HG02938 (cell line): ENCODE results near the gene GRID1.

Experiments
- ATAC-seq: cut with Tn5 transposase; IDR thresholded peaks from one replicate; pipeline ENCODE4 v1.9.1; 2021; ENCODE audit warnings: mild to moderate bottlenecking, moderate library complexity; ENCODE audit not compliant: unreplicated experiment

GRID1 gene

DNA sequence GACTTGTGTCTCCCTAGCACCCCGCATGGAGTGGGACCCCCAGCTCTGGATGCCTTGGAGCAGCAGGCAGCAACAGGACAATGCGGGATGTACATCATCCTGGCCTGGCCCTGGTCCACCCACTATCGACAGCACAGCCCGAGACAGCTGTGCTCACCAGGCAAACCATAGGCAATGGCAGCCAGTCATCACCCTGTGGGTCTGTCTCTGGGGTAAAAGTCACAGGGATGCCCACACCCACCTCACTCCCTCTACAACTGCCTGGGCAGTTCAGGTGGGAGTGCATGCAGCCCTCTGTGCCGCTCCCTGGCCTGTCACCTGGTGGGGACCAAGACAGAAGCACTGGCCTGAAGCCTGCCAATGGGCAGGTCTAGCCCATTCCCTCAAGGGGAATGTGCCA lies 147.8 kb downstream of the GRID1 start:
- no peak for ATAC-seq

DNA sequence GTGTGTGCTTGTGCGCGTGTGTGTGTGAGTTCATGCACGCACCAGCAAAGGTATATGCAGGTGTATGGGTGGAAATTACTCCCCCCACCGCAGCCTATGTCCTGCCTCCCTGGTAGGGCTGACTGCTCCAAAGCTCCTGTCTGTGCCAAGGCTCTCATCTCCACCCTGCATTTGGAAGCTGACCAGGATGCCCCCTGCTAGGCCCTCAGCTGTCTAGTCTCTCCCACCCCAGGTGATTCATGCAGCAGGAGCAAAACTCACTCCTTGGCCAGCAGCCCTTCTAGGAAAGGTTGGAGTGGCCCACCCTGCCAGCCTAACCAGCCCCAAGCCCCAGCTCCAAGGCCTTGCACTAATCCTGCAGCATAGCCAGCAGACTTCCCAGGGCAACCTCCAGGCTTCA lies 148.4 kb downstream of the GRID1 start:
- no peak for ATAC-seq

DNA sequence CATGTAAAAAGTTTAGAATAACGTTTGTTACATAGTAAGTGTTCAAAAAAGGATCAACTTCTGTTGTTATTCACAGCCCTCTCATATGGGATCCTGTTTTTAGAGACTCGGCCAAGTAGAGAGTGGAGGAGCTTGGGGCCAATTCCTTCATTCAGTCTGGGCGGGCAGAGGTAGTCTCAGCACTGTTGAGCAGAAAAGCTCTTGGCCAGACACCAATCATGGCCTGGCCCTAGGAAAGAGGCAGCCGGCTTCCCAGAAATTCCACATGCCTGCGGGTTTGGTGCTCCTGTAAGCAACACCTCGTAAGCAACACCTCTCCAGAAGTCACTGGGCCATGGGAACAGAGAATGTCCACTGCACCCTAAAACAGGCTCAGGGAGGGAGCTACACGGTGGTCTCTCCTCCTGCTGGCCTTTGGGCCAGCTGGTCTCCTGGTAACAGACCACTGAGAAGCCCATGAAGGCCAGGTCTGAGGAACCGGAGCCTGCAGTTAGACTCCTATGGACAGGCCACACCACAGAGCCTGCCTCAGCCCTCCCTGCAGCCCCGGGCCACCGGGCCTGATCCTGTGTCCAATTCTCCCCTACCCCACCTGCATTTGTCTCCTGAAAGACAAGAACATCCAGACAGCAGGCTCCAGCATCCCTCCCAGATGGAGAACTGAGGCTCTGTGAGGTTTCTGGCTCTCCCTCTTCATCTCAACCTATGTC lies 149.1 kb downstream of the GRID1 start:
- no peak for ATAC-seq

DNA sequence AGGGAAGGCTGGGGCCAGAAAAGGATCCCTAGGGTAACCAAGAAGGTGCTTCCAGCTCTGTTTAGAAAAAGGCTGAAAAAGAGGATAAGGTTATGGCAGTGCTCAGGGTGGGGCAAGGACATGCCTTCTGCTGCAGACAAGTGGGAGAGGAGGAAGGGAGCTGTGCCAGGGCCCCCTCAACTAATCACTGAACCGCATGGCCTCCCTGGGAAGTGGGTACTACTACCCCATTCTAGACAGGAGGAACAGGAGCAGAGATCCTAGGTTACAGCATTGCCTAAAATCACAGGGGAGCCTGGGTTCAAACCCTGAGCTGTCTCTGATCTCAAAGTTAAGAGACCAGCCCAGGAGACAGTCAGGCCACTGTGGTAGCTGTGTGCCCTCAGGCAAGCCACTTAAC lies 149.7 kb downstream of the GRID1 start:
- no peak for ATAC-seq

DNA sequence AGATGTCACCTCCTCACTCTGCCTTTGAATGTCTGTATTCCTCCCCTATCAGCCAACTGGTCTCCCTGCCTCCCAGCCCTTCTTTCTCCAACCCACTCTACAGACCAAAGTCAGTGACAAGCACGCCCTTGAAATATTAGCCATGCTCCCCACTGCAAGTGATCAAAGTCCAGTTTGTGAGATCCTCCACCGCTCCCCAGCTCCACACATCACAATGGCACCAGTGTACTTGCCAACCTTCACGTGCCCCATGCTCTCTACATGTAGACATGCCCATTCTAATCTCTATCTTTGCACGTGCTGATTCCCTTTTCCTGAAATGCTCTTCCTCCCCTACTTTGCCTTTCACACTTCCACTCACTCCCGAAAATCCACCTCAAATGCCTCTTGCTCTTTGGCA lies 150.9 kb downstream of the GRID1 start:
- no peak for ATAC-seq

DNA sequence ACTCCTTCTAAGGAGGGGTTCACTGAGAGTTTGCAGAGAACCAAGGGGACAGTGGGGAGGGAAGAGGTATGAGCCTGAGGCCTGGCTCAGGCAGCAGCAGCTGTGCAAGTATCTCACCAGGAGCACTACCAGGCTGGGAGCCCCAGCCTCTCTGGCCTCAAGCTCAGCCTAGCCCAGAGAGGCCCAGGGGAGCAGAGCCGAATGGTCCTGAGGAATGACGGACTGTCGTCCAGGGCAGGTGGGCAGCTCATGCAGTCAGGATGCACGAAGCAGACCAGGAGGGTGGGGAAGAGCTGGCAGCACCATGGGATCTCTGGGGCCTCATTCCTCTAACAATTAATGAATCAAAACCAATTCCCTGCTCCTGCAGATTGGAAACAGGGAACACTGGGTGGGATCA lies 151.5 kb downstream of the GRID1 start:
- ATAC-seq: no peak

DNA sequence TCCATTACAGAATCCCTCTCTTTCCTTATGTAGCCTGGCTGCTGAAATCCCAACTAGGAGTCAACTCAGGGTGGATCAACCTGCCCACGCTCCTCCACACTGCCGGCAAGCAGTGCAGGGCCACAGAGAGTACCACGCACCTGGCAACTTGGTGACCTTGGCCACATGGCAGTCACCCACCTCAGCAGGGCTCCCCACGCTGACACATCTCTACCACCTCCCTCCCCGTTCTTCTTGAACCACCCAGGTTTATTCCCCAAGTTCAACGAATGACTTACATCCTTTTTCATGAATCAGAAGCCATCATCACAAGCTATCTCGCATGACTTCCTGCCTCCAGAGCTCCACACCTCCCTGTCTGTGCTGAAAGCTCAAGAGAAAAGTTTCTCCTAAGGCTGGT lies 153.4 kb downstream of the GRID1 start:
- no peak for ATAC-seq

DNA sequence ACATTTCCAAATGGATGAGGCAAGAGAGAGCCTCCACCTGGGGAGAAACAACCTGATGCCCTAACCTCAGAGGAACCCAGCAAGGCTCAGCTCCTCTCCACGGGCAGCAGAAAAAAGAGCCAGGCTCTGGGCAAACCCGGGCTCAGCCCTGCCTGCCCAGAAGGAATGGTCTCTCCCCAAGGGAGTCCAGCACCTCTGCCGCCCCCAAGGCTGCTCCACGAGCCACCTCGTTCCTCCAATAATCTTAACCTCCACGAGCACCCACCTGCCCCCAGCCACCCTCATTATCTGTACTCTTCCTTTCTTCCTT lies 154.2 kb downstream of the GRID1 start:
- ATAC-seq: no peak

DNA sequence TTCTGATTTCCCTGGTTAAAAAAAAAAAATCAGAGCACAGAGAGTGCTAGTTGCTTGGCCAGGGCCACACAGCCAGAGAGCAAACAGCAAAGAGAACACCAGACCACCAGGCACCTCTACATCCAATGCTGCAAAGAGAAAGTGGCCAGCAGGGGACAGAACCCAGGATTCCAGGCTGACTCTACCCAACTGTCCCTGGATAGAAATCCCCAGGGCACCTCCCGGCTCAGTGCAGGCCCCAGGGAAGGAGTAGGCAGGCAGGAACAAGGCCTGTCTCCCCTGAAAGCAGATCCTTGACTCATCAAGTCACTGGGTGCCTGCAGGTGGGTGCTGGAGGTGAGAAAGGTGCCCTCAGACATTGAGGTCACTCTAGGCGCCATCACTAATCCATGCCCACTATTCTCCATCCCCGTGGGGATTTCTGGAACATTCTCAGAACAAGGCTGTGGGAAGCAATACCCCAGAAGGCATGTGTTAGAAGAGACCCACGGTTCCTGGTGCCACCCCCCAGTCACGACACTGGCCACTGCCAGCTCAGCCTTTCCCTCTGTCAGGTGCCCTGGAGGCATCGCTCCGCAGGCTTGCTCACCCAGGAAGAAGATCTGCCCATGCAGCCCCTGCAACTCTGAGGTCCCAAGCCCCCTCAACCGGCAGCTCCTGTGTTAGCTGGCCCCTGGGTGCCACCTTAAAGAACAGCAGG lies 154.8 kb downstream of the GRID1 start:
- ATAC-seq: no peak

DNA sequence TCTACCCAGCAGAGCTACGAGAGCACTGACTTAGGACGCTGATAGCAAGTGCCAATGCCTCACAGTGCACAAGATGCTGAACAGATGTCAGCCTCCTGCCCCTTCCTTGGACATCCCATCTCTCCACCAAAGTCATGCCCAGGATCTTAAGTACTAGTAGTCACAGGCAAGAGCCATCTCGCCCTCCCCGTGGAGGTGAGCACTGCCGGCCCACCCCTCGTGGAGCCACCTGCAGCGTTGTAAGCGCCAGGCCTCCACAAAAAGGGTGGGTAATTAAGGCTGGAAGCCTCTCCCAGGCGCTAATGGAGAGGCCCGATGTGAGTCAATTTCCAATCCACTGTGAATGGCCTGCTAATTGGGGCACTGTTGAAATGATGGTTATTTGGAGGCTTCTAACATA lies 156.2 kb downstream of the GRID1 start:
- ATAC-seq: no peak

DNA sequence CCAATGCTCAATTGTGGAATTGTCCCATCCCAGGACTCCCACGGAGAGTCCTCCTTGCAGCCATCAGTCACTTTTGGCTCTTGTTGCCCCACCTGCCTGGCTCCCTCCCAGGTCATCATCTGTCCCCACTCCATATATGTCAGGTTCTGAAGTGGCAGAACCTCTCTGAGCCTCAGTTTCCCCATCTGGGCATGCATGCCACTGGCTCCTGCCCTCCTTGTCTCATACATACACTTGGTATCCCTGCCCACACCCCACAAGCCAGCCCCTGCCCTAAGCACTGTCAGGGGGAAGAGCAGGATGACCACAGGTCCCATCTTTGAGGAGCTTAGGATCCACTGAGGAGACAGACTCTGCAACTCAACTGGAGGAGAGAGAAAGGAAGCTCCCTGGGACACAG lies 156.9 kb downstream of the GRID1 start:
- no peak for ATAC-seq

DNA sequence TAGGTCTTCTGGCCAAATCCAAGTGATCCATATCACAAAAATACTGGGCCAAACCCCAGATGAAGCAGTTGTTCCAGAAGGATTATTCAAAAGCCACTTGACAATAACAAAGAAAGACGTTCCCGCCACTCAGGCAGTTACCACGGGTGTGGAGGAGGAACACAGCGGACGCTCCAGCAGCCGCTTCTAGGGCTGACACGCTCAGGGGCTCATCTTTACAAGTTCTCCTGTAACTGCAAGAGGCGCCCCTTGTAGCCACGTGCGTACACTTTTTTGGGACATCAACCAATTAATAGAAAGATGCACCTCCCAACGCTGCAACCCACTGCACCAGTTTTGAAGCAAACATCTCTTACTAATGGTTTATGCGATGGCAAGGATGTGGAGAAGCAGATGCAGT lies 159.4 kb downstream of the GRID1 start:
- no peak for ATAC-seq

DNA sequence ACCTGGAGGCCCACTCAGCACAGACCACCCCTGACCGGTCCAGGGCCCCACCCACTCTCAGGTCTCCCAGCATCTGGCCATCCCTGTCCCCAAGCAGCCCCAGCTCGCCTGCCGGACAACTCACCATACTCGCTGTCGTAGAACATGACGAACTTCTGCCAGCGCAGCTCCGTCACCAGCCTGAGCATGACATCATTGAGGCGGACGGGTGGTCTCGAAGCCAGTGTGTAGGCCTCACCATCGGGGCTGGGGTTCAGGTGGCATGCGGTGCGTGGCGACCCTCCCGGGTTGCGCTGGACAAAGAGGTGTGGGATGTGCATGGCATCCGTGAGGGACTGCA lies 160.4 kb downstream of the GRID1 start:
- ATAC-seq: no peak

DNA sequence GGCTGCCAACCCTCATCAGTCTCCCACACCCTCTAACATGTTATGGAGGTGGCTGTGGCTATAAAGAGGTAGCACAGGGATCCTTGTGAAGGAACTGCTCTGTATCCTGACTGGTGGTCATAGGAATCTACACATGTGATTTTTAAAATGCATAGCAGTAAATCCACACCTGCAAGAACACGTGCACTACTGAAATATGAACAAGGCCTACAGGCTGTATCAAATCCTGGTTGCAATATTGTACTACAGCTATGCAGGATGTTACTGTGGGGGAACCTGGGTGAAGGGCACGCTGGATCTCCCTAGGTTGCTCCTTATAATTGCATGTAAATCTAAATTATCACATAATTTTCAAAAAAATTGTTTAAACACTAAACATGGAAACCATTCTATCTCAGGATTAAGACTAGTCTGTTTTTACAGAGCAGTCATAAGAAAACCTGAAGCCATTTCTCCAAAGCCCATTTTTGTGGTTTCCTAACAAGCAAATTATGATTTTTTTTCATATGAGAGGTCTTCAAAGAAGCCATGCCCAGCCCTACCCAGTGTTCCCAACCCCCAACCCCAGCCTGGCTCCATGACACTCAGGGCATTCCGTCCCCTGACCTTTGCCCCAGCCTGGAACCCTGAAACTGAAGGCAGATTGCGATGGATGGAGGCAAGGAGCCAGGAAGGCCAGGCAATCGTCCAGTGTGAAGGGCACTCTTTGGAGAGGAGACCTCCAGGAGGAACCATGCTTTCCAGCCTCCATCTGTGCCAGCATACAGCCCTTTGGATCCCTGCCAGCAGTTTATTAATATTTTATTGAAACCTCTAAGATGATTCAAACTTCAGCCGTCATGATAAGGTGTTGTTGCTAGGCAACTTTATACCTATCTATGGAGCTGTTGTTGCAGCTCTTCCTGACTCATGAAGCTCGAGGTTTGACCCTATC lies 161.0 kb downstream of the GRID1 start:
- ATAC-seq: no peak

DNA sequence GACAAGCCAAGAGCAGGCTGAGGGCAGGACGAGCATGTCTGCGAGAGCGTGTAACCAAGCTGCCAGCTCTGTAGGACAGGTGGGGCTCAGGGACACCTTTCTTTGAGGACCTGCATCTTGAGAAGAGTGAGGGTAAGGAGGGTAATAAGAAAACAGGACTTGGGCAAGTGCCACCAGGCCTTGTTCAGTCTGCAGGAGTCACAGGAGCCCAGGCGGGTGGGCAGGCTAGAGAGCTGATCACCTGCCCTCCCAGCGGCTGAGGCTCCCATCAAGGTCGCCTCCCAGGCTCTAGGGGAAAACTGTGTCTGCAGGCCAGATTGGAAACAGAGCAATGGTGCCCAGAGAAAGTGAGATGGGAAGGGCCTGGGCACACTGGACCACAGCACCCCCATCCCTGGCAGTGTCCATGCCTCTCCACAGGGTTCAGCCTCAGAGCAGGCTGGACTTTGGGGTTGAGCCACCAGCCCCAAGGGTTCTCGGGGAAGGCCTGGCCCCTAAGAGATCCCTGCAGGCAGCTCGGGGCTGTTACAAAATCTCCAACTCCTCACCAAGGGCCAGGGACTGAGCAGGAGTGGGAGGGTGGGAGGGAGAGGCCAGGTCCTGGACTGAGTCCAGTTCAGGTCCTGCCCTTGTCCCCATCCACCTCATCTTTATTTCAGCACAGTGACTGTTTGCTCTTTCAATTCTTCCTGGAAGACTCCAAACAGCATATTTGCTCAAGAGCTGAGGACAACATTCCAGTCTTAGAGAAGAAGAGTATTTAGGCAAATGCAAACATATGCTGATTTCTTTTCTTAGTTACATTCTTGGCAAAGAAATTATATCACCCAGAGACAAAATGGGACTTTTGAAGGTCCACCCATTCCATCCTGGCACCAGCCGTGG lies 161.9 kb downstream of the GRID1 start:
- no peak for ATAC-seq

DNA sequence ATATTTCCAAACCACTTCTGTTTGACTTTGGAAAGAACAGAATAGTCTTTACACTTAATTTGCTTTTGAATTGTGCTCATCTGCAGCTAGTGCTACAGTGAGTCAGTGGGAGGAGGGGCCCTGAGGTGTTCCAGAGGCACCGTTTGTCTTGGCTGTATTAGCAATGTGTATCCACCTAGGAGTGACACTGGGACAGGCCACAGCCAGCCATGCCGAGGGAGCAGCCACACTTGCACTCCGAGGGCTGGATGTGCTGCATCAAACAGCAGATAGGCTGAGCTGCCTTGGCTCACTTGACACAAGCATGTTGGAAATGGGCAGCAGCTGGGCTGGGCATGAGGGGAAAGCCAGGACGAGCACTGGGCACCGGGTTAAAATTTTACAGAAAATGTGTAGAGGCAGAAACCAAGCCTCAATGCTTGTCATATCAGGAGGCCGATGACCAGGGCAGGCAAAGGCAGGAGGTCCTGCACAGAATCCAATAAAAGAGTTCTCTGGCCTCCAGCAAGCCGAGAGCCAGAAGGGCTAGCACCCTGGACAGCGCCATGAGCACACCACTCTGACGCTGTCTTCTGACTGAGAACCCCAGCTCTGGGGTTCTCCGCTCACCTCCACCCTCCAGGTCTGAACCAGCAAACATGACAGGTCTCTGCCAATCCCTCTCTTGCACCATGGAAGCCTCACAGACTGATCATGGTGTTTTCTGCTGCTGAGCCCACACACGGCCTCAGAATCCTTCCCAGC lies 163.3 kb downstream of the GRID1 start:
- ATAC-seq: no peak

DNA sequence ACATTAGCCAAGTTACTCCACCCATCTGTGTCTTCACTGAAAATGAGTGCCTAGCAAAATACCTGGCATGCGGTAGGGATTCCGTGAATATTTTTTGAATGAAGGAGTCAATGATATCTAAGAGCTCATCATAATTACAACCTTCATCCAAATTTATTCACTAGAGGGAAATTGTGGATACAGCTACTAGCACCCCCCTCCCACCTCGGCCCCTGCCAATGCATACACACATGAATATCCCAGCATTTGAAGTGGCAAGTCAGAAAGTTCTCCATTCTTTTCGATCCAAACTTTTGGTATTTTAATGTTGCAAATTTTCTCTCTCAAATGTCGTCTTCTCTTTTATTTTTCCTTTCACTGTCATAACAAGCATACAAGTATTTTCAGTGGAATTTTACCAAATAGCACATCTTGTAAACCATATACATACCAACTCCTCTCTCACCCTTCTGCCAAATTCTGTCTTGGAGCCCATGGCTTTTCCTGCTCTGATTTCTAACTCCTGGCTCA lies 164.3 kb downstream of the GRID1 start:
- ATAC-seq: no peak

DNA sequence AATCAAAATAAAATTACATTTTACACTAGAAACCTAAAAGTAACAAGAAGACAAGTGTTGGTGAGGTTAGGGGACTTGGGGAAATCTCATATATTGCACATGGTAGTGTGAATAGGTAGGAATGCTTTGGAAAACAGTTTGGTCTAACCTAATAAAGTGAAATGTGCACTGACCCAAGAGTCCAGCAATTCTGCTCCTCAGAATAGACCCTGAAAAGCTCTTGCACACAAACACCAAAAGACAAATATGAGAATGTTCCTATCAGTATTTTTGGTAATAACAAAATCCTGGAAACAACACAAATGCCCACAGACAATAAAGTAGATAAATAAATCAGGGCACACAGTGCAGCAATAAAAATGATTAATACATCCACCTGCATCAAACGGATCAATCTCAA lies 165.7 kb downstream of the GRID1 start:
- ATAC-seq: no peak

DNA sequence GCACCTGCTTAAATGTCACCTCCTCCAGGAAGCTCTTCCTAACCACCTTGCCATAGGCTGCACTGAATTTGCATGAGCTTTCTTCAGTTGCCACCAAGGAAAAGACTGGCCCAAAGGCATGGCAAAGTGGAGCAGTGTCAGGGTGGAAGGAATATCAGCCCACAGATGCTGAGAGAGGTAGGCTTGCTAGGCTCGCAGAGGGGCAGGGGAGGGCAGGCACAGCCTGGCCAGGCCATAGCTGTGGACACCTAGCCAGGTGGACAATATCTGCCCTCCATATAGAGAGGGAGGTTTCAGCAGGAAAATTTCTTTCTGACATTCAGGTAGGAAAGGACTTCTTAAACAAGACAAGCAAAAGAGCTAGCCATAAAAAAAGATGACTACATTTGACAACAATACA lies 166.3 kb downstream of the GRID1 start:
- ATAC-seq: no peak

DNA sequence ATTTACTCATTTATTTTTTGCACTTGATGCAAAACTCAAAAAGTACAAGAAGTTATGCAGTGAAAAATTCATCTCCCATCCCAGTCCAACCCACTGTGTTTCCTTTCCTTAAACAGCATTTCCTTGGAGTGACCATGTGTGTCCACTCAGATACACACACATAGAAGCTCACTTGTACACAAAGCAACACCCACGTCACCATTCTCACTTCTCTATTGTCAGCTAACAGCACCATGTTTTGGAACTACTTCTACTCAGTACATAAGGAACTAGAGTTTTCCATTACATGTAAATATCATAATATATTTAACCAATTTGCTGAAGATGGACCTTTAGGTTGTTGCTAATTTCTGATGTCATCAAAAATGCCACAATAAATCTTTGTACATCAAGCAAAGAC lies 167.6 kb downstream of the GRID1 start:
- no peak for ATAC-seq
